ENCODE data around the gene ARHGEF1.

GRCh38 chr19:41927497-41928192, 44.7 kb downstream of the ARHGEF1 start:
- TF ChIP-seq EZH2 (IDR thresholded peaks at IDR 0.05; ENCODE audit: low read length, unreplicated experiment), result no peak
- no peak for TF ChIP-seq CTCF (conservative IDR thresholded peaks at IDR 0.05; ENCODE audit: low read depth, low read length)
- no peak for TF ChIP-seq EZH2phosphoT487 (IDR thresholded peaks at IDR 0.05; ENCODE audit: borderline replicate concordance, low read length)
